ENCODE results near the gene ADAM12.

ADAM12 gene

DNA sequence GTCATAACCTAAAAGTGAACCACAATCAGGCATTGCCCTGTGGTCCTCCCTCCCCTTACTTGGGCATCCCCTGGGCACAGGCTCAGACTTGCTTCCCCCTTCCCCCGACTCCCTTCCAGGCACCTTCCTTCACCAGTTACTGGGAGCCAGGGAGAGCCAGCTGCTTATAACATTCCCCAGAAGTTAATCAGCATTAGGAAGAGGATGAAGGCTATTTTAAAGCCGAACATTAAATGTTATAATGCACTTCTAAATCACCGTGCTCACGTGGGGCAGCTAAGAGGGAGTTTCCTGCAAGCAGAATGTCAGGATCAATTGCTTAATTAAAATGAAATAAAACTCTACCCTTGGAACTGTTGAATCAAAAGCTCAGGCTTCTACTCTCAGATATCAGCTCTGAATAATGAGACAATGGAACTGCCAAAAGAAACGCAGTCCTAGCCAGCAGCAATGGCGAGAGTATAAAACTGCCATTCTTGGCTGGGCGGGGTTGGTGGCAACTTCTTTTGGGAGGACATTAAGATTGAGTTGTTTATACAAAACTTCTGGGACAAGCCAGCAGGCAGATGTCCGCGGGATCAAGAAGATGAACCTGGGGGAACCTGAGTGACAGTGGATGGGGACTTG lies 322.4 kb downstream of the ADAM12 start:
- H3K4me3 ChIP-seq (replicated peaks; ENCODE audit: low read depth, low read length) = no peak overlapping the region
- no peak for DNase-seq (ENCODE audit: extremely low read depth, low read depth)
- TF ChIP-seq, protein P1, sequence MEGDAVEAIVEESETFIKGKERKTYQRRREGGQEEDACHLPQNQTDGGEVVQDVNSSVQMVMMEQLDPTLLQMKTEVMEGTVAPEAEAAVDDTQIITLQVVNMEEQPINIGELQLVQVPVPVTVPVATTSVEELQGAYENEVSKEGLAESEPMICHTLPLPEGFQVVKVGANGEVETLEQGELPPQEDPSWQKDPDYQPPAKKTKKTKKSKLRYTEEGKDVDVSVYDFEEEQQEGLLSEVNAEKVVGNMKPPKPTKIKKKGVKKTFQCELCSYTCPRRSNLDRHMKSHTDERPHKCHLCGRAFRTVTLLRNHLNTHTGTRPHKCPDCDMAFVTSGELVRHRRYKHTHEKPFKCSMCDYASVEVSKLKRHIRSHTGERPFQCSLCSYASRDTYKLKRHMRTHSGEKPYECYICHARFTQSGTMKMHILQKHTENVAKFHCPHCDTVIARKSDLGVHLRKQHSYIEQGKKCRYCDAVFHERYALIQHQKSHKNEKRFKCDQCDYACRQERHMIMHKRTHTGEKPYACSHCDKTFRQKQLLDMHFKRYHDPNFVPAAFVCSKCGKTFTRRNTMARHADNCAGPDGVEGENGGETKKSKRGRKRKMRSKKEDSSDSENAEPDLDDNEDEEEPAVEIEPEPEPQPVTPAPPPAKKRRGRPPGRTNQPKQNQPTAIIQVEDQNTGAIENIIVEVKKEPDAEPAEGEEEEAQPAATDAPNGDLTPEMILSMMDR (IDR thresholded peaks at IDR 0.05; ENCODE audit: low read depth, low read length, missing control alignments) = no peak

DNA sequence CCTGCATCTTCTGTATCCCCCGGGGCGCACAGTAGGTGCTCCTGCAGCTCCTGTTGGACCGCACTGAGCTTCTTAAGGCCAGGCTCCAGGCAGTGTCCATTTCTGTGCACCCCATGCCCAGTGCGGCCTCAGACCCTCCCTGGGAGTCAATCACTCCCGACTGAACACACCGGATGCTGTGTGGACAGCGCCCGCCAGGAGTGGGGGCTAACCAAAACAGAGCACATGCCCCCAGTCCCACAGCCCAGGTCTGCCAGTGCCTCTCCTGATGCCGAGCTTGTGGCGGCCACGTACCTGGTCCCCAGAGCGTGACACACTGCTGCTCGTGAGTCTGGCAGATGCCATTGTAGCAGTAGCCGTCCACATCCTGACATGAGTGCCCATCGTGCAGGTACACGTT lies 323.8 kb downstream of the ADAM12 start:
- no peak for DNase-seq (ENCODE audit: extremely low read depth, low read depth)
- TF ChIP-seq, protein P1 (IDR thresholded peaks at IDR 0.05; ENCODE audit: low read depth, low read length, missing control alignments) = no peak
- no peak overlapping the region for H3K4me3 ChIP-seq (replicated peaks; ENCODE audit: low read depth, low read length)

DNA sequence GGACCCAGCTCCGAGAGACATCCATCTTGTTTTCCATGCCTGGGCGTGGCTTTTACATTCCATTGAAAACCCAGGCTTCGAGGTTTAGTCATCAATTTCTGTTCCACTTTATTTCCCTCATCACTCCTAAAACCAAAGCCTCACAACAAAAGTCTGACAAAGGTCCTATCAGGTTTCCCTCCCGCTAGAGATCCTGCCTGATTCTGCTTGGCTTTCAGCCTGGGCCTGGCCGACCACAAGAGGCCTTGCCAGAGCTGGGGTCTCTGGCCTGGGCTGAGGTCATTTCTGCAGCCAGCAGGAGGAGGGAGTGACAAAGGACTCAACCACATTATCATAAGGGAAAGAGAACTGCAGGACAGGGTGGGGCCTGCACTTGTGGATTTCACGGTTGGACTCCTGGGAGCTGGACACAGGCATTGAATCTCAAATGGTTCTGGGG lies 324.9 kb downstream of the ADAM12 start:
- H3K4me3 ChIP-seq (replicated peaks; ENCODE audit: low read depth, low read length) = no peak overlapping the region
- peak; percentile 79 for DNase-seq (ENCODE audit: extremely low read depth, low read depth)
- TF ChIP-seq, protein P1 (IDR thresholded peaks at IDR 0.05; ENCODE audit: low read depth, low read length, missing control alignments) = no peak

DNA sequence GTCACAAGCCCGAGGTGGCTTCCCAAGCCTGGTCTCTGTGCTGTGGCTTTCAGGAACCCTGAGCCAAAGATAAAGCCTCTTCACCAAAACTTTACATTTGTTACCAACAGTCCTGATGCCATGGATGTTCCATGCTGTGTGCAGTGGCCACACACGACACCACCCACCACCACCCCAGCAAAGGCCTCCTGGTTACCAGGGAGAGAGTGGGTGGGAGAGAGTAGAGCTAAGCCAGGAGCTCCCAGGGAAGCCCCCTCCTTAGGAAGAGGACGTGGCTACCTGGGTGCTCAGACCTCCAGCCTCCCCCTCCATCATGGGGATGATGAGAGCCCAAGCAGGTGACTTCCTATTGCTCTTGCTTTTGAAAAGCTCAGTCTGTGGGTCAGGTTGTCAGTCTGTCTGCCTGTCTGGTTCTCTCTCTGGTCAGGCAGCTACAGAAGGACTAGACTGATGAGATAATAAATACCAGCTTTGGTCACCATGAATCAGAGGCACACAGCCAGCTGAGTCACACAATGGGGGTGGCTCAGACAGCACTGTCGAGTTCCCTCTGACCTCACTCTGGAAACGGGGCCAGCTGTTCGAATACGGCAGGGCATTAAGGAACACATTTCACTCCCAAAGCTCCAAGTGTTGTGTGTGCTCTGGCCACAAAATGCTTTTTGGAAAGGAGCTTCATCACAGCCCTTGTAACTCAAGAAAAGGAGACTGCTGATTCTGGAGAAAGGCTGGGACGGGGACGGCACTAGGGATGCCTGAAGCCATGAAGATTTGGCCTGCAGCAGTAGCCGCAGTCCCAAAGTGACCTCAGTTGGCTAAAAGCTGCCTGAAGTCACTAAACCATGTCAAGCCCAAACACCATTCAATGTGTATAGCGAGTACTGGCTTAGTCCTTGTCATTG lies 325.9 kb downstream of the ADAM12 start:
- TF ChIP-seq, protein P1 (IDR thresholded peaks at IDR 0.05; ENCODE audit: low read depth, low read length, missing control alignments) = no peak
- peak; percentile 95 for DNase-seq (ENCODE audit: extremely low read depth, low read depth)
- no peak overlapping the region for H3K4me3 ChIP-seq (replicated peaks; ENCODE audit: low read depth, low read length)

DNA sequence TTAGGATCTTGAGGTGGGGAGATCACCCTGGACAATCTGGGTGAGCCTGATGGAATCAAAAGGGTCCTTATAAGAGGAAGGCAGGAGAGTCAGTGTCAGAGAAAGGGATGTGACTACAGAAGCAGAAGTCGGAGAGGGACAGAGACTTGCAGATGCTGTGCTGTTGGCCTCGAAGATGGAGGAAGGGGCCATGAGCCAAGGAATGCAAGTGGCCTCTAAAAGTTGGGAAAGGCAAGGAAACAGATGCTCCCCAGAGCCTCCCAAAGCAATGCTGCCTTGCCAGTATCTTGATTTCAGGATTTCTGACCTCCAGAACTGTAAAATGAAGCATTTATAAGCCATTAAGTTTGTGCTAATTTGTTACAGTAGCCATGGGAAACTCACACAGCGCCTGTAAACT lies 326.8 kb downstream of the ADAM12 start:
- DNase-seq (ENCODE audit: extremely low read depth, low read depth) = no peak
- no peak overlapping the region for H3K4me3 ChIP-seq (replicated peaks; ENCODE audit: low read depth, low read length)
- TF ChIP-seq, protein P1 (IDR thresholded peaks at IDR 0.05; ENCODE audit: low read depth, low read length, missing control alignments) = no peak

DNA sequence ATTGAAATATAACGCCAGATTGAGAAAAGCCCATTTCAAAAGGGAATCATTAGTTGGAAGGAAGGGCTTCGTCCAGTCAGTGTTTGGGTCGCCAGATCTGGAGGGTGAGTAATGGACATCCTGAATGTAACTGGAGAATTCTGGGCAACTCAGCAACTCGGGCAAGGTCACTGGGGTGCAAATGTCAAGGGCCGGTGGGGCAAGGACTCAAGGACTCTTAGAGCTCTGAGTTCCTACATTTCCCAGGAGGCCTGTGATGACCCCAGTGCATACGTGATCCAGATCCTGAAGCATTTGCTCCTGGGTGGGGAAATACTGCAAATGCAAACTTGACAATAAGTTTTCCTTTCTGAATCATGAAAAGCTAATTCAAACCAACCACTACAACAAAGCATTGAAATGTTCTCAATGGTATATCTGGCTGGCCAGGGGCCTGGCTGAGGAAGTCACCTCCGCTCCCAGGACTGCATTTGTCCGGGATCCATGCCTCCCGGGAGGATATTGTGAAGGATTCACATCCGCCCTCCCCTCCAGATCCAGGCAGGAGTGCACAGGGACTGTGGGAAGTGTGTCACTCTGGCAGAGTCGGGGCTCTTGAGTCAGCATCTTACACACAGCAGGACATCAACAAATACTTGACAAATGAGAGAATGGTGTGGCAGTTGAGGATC lies 327.9 kb downstream of the ADAM12 start:
- DNase-seq (ENCODE audit: extremely low read depth, low read depth) = no peak

More for the DNA sequence above, 327.9 kb downstream of the ADAM12 start:
- TF ChIP-seq, protein P1 (IDR thresholded peaks at IDR 0.05; ENCODE audit: low read depth, low read length, missing control alignments) = no peak
- H3K4me3 ChIP-seq (replicated peaks; ENCODE audit: low read depth, low read length) = no peak overlapping the region
